Measurements from ENCODE around the gene CSPG4. TPM values are rescaled to one million over a fixed set of nuclear protein-coding genes. Genes with fewer than 3 reads are reported as not detected.

The CSPG4 gene
- total and polyA plus RNA-seq, 8 donors, result 0.35 to 3.1 (median 1.0) TPM

GRCh38 chr15:75669191-75669878, 43.3 kb downstream of the CSPG4 start:
- WGBS, 2 donors, result 66 to 69% methylated on average over 14 of the region's 14 CpGs
- no peak overlapping the region for H3K4me3 ChIP-seq
- H3K9me3 ChIP-seq, result no peaks in the 10 kb centered on the region
- no peak for TF ChIP-seq CTCF (IDR thresholded peaks at IDR 0.05)
- peaks cover 9 to 17% (median 10%) of the 10 kb centered on the region in 3 donors for H3K4me1 ChIP-seq
- H3K27me3 ChIP-seq, result no peaks in the 10 kb centered on the region
- intact Hi-C loops (cut with DNase I), result no loop called here
- H3K27ac ChIP-seq, result peak overlapping the region in 1 of 4 donors; percentile 62
- H3K36me3 ChIP-seq, result no peaks in the 10 kb centered on the region
- ATAC-seq, result peak; percentile 20 to 42 (median 26)
- no peak for FAIRE-seq
- DNase-seq, result peak in 5 of 6 donors; percentile 62 to 77 (median 71)

DNA sequence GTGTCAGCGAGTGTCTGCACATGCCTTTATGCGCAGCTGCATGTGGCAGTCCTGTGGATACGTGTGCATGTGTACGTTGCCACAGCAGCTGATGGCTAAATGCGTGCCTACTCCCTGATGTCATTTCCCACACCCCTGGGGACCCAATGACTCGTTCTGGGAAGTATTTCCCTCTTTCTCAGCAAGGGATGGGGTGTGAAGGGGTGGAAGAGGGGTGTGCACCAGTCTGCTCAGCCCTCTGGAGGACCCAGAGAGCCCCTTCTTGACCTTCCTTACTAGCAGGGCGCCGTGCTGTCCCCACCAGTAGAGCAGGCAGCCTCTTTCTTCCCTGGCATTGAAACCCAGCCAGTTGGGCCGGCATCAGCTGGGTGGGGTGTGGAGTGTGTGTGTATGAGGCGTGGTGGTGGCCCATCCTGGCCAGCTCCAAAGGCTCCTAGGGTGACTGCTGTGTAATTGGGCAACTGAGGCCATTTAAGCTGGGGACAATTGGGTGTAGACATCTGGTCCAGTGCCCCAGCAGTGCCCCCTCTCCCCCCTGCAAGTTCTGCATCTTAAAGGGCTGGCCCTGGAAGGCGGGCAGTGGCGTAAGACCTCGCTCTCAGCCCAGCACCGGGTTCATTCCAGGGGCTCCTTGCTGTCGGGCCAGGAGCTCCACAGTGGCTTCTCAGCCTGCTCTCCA, 45.7 kb downstream of the CSPG4 start:
- Histone ChIP-seq H3K4me3 (no peak overlapping the region), H3K27me3 (no peaks in the 10 kb centered on the region), H3K36me3 (no peaks in the 10 kb centered on the region), H3K27ac (peak overlapping the region in 3 of 4 donors; percentile 42 to 68 (median 54)), H3K4me1 (peaks cover 8 to 19% (median 19%) of the 10 kb centered on the region in 3 donors), H3K9me3 (no peaks in the 10 kb centered on the region)
- ATAC-seq (peak in 3 of 4 donors; percentile 19 to 56 (median 39)), FAIRE-seq (no peak), DNase-seq (peak in 2 of 6 donors; percentile 45 to 47)
- intact Hi-C loops (cut with DNase I), result no loop called here
- no peak for TF ChIP-seq CTCF (IDR thresholded peaks at IDR 0.05)
- 74 to 79% methylated on average over 15 of the region's 15 CpGs for WGBS, 2 donors

DNA sequence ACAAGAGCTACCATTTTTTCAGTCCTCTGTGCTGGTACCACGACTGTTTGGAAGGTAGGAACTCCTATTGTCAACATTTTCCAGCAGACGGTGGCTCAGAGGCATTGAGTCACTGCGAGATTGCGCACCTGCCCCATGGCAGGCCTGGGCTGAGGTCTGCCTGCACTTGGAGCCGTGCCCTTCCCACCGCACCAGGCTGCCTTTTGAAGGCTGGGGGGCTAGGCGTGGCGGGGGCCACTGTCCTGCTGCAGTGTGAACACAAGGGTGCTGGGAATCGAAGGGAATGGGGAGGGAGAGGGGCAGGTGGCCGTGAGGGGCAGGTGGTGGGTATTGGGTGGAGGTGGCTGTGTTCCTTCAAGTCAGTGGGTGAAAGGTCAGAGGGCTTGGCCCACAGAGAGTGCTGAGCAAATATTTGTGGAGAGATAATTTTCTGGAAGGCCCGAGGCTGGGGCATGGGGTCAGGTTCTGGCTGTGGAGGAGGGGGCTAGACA, 48.7 kb downstream of the CSPG4 start:
- intact Hi-C loops (cut with DNase I), result no loop called here
- Histone ChIP-seq H3K9me3 (no peaks in the 10 kb centered on the region), H3K4me3 (no peak overlapping the region), H3K27me3 (no peaks in the 10 kb centered on the region), H3K27ac (peak overlapping the region in 2 of 4 donors; percentile 39 to 54), H3K36me3 (no peaks in the 10 kb centered on the region), H3K4me1 (peaks cover 8 to 23% (median 19%) of the 10 kb centered on the region in 3 donors)
- peak; percentile 51 to 74 (median 71) for ATAC-seq
- peak; percentile 53 to 73 (median 67) for DNase-seq
- TF ChIP-seq CTCF (IDR thresholded peaks at IDR 0.05), result no peak
- WGBS, 2 donors, result 29 to 30% methylated on average over 11 of the region's 11 CpGs
- no peak for FAIRE-seq

GRCh38 chr15:75662823-75663519, 49.7 kb downstream of the CSPG4 start:
- Histone ChIP-seq H3K4me1 (peaks cover 8 to 23% (median 16%) of the 10 kb centered on the region in 3 donors), H3K9me3 (no peaks in the 10 kb centered on the region), H3K36me3 (peaks cover 0 to 5% (median 0%) of the 10 kb centered on the region in 3 donors), H3K4me3 (no peak overlapping the region), H3K27ac (peak overlapping the region in 1 of 4 donors; percentile 39), H3K27me3 (no peaks in the 10 kb centered on the region)
- FAIRE-seq (no peak), ATAC-seq (no peak), DNase-seq (peak in 2 of 6 donors; percentile 37 to 49)
- no peak for TF ChIP-seq CTCF (IDR thresholded peaks at IDR 0.05)
- intact Hi-C loops (cut with DNase I), result no loop called here
- WGBS, 2 donors, result 86 to 87% methylated on average over 9 of the region's 9 CpGs
